Stimulated activated CD8-positive, alpha-beta memory T cell treated with anti-CD3 and anti-CD28 coated beads, Interleukin-4, amount 100 ng/mL, for 1 hour (primary cell): ENCODE results near the gene TTBK2.
A peak's percentile ranks its signal among the peaks of the same experiment; 100 is the strongest.
"Not testable (repeated sequence)": the region's sequence is repeated elsewhere in the genome, so short reads cannot be mapped to it uniquely, and the experiment has no call there.

Experiments
- DNase-seq, 2 donors: peaks; one replicate each; pipeline ENCODE4 v3.0.0-alpha.2; 2020; ENCODE audit warnings: low read depth in 2 of 2, low spot score in 1 of 2

Gene TTBK2

DNA sequence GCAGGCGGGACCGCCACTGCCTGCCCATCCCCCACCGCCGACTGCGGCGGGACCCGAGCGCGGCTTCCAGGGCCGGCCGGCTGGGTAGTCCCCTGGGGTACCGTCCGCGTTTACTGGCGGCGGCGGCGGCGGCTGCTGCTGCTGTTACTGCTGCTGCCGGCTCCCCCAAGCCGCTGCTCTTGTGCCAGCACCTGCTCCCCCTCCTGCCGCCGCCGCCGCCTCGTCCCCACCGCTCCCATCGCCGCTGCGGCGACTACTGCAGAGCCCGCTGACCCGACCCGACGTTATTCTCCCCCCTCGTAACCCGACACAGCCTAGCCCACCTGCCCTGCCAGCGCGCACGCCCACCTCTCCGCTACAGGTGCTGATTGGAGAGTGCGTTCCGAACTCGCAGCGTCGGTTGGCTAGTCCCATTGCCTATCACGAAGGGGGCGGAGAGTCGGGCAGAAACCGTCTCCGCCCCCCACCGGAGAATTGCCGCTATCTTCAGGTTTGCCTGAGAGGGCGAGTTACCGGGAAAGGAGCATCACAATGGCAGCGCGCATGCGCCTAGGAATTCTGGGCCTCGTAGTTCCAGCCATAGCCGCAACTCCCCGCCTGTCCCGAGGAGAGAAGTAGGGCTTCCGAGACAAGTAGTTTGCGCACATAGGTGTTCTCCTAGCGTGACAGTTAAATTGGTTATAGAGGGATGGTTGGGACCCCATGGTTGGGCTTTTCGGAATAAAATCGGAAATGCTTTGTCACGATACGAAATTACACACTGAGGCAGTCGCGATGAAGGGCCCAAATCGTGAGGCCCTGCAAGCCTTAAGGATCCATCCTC lies at the start of gene TTBK2:
TTBK2 (minus strand) TSS at position 260 of the 823 bp plus-strand sequence. CDS start 42,161 bp downstream, outside the sequence.
- peak; percentile 92 to 94 for DNase-seq

GRCh38 chr15:42964476-42964875 lies 43.9 kb upstream of the TTBK2 start:
- DNase-seq = no peak

DNA sequence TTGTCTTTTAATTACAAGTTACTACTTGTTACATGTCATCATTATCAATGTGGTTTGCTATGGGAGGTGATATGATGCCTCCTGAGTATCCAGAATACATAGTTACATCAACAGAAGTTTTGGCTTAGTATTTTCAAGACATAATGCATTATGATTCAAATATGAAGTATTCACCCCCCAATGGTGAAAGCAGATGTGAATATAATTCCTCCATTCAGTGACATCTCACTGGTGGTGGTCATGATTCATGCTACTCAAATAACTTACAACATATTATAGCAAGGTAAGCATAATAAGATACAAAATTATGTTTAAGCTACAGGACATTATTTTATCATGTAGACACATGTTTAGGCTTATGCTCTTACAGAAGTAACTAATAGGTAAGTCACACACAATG lies 34.9 kb upstream of the TTBK2 start:
- DNase-seq = no peak

- no peak for DNase-seq
These were observed 33.7 kb upstream of the TTBK2 start for GRCh38 chr15:42954291-42954690.

DNA sequence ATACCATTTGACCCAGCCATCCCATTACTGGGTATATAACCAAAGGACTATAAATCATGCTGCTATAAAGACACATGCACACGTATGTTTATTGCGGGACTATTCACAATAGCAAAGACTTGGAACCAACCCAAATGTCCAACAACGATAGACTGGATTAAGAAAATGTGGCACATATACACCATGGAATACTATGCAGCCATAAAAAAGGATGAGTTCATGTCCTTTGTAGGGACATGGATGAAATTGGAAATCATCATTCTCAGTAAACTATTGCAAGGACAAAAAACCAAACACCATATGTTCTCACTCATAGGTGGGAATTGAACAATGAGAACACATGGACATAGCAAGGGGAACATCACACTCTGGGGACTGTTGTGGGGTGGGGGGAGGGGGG lies 28.3 kb upstream of the TTBK2 start:
- DNase-seq = not testable (repeated sequence)

DNA sequence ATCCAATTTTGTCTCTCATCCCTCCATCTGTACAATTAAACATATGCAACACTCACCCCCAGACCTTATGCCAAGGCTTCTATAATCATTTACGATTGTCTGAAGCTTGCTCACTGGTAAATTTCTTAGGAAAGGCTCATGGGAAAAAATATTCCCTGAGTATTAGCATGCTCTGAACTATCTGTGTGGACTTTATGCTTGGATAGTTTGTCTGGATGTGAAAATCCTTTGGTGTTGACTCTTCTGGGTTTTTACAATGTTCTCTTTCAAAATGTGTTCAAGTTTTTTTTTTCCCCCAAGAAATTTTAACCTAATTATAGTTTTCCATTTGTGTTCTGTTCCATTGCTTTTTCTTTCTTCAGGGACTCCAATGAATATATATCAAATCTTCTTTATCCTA lies 19.9 kb upstream of the TTBK2 start:
- DNase-seq = no peak

- DNase-seq = no peak
These were observed 19.3 kb upstream of the TTBK2 start for GRCh38 chr15:42939841-42940240.

GRCh38 chr15:42937143-42937542 lies 16.6 kb upstream of the TTBK2 start:
- DNase-seq = no peak

DNA sequence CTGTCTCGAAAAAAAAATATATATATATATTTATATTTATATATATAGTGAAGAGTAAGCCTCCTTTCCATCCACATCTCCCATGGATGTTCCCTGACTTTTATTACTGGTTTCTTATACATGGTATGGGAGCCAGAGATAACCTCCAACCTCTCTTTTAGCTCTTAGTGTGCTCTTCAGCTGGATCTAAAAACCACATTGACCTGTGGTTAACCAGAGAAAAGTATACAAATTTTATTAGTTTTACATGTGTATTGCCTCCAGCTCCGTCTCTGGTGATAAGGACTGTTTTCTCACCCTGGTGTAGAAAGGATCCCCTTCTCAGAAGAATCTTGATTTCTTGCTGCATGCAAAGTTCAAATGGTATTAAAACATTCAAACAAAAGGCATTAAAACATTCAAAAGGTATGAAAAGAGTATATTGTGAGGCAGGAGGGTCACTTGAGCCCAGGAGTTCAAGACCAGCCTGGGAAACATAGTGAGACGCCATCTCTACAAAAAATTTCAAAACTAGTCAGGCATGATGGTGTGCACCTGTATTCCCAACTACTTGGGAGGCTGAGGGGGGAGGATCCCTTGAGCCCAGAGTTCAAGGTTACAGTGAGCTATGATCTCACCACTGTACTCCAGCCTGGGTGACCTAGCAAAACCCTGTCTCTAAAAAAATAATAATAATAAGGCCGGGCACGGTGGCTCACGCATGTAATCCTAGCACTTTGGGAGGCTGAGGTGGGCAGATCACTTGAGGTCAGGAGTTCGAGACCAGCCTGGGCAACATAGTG lies 13.5 kb upstream of the TTBK2 start:
- DNase-seq = no peak

DNA sequence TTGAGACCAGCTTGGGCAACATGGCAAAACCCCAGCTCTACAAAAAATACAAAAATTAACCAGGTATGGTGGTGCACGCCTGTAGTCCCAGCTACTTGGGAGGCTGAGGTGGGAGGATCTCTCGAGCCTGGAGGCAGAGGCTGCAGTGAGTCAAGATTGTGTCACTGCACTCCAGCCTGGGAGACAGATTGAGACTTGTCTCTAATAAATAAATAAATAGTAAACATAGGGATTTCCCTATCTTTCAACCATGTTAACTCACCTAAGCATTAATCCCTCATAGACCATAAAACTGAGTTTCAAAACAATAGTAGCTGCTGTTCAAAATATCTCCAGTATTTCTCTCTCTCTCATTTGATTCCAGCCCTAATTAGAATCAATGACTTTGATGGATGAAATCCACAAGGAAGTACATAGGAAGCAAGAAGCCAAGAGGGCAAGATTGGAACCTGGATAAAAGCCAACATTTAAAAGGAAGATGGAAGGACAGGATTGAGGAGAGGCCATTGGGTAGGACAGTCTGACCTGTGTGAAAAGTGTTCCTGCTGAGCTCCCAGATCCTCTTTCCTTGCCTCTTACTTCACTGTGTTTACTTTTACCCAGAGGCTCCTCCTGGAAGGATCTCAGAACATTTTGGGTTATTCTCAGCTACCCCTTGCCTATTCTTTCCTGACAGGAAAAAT lies 12.4 kb upstream of the TTBK2 start:
- no peak for DNase-seq

DNA sequence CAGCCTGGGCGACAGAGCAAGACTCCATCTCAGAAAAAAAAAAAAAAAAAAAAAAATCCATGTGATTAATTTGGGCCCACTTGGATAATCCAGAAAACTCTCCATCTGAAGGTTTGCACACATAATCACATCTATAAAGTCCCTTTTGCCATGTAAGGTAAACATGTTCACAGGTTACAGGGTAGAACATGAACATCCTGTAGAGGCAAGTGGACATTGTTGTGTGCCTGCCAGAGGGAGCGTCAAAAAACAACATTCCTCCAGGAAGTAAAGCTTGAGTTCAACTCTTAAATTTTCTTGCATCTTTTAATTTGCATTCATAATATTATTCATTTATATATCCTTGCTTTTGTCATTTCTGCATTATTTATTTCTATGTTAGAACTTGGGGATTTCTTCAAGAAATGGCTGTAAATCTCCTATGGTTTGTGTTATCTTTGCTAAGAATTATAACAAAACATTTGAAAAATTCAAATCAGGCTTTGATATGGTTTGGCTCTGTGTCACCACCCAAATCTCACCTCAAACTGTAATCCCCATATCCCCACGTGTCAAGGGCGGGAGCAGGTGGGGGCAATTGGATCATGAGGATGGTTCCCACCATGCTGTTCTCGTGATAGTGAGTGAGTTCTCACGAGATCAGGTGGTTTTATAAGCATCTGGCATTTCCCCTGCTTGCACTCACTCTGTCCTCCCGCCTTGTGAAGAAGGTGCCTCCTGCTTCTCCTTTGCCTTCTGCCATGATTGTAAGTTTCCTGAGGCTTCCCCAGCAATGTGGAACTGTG lies 11.3 kb upstream of the TTBK2 start:
- no peak for DNase-seq

DNA sequence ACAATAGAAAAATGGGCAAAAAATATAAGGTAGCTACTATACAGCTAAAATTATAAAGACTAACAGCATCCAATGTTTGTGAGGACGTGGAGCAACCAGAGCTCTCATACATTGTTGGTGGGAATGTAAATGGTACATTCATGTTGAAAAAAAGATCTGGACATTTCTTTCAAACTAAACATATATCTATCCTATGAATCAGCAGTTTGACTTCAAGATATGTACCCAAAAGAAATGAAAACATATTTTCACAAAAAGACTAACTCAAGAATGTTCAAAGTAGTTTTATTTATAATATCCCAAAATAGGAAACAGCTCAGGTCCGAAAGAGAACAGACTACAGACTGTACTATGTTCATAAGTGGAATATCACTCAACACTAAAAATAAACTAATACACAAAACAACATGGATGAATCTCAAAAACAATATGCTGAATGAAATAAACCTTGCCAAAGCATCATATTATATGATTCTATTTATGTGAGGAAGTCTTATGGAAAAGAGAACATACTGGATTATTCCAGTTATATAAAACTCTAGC lies 8.8 kb upstream of the TTBK2 start:
- no peak for DNase-seq

- DNase-seq = peak; percentile 8 to 25
These were observed 759 bp upstream of the TTBK2 start for GRCh38 chr15:42921342-42921731.

DNA sequence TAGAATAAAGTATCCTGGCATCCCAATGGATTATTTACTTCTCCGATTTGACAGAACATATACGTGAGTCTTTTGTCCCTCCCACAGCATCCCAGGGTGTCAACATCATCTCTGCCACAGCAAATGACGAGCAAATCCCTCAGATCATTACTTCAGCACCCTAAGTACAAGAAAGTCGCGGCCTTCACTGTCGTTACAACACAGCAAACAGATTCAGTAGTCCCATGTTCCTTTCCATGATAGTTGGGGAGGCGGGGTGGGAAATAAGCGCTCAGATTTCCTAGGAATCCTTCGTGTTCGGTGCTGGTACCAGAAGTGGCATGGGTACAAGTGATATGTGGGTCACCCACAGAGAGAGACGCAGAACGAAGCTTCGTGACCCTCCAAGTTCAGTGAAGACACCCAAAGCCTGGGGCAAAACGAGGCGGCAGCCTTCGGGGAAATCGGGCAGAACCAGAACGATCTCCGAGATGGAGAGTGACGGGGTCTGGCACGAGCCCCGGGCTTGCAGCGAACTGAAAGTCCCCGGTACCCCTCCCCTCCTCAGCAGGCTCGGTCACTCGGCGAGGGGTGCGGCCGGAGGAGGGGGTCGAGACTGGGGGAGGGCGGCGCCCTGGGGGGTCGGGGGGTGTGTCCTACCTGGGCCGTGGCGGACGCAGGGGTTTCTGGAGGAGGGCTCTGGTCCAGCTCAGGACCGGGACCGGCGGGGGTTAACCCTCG lies 619 bp downstream of the TTBK2 start:
- DNase-seq = peak in 1 of 2 donors; percentile 19

DNA sequence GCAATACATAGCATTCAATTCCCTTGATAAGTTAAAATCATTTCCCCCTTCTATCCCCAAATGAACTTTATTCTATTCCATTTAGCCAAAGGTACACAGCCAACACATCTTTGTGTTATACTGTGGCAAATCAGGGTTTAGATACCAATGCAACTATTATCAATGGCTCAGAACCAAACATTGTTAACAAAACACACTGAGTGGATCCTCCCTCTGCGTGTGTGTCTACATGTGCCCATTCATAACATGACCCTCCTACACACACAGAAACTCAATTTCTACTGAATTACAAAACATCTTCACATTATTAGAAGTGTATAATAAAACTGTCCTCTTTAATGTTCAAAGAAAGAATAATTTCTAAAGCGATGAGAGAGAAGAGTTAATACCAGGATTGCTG lies 1.3 kb downstream of the TTBK2 start:
- no peak for DNase-seq

- DNase-seq = no peak
These were observed 2.5 kb downstream of the TTBK2 start for GRCh38 chr15:42918047-42918446.

DNA sequence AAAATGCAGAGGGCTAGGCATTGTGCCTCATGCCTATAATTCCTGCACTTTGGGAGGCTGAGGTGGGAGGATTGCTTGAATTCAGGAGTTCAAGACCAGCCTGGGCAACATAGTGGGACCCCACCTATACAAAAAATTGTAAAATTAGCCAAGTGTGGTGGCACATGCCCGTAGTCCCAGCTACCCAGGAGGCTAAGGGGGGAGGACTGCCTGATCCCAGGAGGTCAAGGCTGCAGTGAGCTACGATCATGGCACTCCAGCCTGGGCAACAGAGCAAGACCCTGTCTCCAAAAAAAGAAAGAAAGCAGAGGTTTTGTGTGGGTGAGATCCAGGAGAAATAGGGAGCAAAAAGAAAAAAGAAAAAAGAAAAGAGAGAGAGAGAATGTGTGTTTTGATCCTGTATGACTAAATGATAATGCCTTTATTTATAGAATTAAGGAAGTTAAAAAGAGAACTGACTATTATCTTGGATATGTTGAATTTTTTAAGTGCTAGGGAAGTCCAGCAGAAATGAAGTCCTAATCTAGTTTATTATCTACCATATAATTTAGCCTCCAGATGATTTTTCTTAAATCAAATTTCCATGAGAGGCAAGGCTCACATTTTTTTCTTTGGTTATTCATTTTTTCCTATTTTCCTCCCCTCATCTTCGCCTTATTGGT lies 4.8 kb downstream of the TTBK2 start:
- no peak for DNase-seq

DNA sequence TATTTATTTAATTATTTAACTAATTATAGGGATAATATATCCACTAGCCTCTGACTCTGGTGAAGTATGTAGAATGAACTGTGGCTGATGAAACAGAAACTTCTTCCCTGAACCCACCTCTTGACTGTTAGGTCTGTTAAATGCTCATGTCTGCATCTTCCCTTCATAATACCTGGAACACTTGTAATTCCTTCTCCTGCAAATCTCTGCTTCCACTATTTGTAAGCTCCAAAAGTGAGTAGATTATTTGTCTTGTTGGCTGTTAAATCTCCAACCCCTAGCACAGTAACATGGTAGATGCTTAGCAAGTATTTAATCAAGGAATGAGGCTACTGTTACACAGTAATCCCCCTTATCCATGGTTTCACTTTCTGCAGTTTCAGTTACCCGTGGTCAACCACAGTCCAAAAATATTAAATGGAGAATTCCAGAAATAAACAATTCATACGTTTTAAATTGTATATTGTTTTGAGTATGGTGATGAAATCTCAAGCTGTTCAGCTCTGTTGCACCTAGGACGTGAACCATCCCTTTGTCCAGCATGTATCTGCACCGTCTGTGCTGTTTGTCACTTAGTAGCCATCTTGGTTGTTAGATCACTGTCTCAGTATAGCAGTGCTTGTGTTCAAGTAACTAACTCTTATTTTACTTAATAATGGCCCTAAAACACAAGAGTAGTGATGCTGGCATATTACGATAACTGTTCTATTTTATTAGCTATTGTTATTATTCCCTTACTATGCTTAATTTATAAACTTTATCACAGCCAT lies 5.7 kb downstream of the TTBK2 start:
- no peak for DNase-seq

GRCh38 chr15:42911058-42911592 lies 9.5 kb downstream of the TTBK2 start:
- DNase-seq = no peak
